Fibroblast of the aortic adventitia (primary cell): ENCODE measurements around the gene CCDC170. TPM values are rescaled to one million over a fixed set of nuclear protein-coding genes. Genes with fewer than 3 reads are reported as not detected.

ENCODE experiments used
- DNase-seq: peaks from one replicate; pipeline ENCODE4 v3.0.0-alpha.2; 2010; ENCODE audit warnings: low read depth
- H3K4me3 ChIP-seq: 2 replicates; pipeline ENCODE4 v1.5.1; 2011; ENCODE audit warnings: low read depth, mild to moderate bottlenecking, control low read depth, low read length, moderate library complexity
- total RNA-seq: library from RNA; depleted of rRNA; stranded (reverse); fragments of >200 nt; gene quantifications from 2 replicates; pipeline ENCODE4 v1.2.3, GENCODE V29; 2012; ENCODE audit warnings: low replicate concordance
- TF ChIP-seq, protein P1 (sequence below): IDR thresholded peaks from 2 replicates; pipeline ENCODE4 v1.5.1; 2011; ENCODE audit warnings: mild to moderate bottlenecking, low read length, control low read depth, inconsistent platforms; ENCODE audit not compliant: insufficient read depth

Gene CCDC170
- total RNA-seq, 1 donor = 0.09 TPM

DNA sequence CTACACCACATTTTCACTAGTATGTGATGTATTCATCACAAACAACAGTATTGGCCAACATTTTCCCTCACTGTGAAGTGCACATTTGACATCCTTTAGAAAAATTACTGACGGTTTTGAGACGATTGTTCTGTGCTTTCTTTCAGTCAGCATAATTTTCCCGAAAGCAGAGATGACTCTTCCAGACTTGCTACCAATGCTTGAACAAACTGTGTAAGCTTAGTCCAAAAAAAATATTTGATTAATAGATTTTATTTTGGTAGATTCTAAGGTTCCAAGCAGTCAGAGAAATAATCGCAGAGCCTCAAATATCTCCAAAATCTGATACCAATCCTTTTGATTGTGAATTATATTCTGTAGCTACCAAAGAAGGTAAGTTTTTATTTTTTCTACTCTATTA, 162.6 kb downstream of the CCDC170 start:
- H3K4me3 ChIP-seq = no peak overlapping the region
- no peak for DNase-seq
- TF ChIP-seq, protein P1, sequence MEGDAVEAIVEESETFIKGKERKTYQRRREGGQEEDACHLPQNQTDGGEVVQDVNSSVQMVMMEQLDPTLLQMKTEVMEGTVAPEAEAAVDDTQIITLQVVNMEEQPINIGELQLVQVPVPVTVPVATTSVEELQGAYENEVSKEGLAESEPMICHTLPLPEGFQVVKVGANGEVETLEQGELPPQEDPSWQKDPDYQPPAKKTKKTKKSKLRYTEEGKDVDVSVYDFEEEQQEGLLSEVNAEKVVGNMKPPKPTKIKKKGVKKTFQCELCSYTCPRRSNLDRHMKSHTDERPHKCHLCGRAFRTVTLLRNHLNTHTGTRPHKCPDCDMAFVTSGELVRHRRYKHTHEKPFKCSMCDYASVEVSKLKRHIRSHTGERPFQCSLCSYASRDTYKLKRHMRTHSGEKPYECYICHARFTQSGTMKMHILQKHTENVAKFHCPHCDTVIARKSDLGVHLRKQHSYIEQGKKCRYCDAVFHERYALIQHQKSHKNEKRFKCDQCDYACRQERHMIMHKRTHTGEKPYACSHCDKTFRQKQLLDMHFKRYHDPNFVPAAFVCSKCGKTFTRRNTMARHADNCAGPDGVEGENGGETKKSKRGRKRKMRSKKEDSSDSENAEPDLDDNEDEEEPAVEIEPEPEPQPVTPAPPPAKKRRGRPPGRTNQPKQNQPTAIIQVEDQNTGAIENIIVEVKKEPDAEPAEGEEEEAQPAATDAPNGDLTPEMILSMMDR = no peak

DNA sequence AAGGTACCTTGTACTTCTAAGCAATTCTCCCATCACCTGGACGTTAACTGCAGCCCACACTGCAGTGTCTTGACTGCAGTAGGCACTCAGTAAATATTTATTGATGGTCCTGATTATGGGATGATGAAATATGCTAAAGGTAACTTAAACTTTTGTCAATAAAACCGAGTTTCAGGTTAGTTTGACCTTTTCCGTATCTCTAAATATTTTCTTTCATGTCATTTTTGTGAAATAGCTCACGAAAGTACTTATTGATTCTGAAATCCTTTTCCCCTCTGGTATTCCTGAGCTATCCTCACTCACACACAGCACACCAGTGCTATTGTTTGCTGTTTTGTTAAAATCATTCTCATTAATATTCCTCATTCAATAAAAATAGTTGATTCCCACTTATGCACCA, 164.3 kb downstream of the CCDC170 start:
- no peak overlapping the region for H3K4me3 ChIP-seq
- DNase-seq = no peak
- TF ChIP-seq, protein P1 = no peak

DNA sequence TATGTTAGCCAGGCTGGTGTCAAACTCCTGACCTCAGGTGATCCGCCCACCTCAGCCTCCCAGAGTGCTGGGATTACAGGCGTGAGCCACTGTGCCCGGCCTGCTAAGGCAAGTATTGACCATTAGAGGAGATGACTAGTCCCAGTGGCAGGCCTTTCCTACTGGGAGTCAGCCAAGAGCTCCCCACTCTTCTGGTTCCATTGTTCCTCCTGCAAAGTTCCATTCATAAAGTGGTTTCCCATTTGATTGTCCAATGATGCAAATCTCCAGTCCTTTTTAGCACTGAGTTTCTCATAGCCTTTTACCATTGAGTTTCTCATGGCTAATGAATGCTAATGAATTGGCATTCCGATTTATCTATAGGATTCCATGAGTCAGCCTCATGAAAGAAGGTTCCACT, 165.4 kb downstream of the CCDC170 start:
- no peak for DNase-seq
- no peak overlapping the region for H3K4me3 ChIP-seq
- TF ChIP-seq, protein P1 = no peak

DNA sequence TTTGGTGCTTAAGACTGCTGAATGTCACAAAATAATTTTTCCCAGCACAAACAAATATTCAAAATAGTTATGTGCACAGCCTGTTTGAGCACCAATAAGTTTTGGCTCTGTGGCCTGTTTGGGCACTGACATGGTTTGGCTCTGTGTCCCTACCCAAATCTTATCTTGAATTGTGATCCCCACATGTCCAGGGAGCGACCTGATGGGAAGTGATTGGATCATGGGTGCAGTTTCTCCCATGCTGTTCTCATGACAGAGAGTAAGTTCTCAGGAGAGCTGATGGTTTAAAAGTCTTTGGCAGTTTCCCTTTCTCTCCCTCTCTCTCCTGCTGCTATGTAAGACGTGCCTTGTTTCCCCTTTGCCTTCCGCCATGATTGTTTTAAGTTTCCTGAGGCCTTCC, 167.7 kb downstream of the CCDC170 start:
- H3K4me3 ChIP-seq = no peak overlapping the region
- TF ChIP-seq, protein P1 = no peak
- DNase-seq = no peak

DNA sequence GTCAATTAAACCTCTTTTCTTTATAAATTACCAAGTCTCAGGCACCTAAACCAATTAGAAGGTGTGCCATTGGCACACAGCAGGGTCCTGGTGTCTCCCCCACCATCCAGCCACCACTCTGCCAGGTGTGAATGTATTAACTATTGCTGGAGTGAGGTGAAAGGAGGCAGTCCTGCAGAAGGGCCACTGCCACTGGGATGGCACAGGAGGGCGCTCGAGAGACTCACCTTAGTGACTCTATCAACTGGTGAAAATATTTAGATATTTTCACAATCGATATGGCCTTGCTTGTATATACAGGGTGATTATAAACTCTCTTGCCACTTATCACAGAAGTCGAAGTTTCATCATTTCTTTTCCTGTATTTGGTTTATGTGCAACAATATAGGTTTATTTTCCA, 168.1 kb downstream of the CCDC170 start:
- TF ChIP-seq, protein P1 = no peak
- no peak overlapping the region for H3K4me3 ChIP-seq
- no peak for DNase-seq

DNA sequence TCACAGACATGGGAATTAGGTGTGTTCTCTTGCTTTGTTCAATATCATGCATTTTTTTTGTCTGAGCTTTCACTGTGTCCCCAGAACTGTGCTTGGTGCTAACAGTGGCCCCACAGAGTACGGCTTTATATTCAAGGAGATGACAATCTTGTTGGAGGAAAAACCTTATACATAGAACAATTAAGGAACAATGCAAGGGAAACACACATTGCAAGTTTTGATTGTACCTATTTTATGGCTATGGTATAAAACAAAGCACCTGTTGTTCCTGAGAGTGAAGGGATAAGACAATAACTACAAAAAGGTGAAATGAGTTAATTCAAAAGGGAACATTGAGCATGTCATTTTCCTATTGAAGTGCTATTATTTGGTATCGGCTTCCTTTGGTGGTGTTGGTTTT, 169.7 kb downstream of the CCDC170 start:
- no peak for DNase-seq

DNA sequence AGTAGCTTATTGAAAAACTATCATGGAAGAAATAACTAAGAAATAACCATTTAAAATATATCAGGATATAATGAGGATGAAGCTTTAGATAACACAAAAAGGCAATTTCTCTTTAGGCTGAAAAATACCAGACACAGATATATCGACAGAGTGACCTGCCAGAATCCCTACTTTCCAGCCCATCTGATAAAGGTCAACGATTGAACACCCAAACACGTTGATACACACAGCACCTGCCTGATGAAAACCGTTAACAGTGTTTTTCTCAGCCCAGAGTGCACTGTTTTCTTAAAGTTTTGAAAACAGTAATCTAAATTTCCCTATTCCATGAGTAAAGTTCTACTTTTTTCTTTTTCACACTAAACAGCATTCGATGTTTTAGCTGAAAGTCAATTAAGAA, 170.6 kb downstream of the CCDC170 start:
- no peak overlapping the region for H3K4me3 ChIP-seq
- no peak for DNase-seq
- TF ChIP-seq, protein P1 = no peak

More for the DNA sequence above, 169.7 kb downstream of the CCDC170 start:
- H3K4me3 ChIP-seq = no peak overlapping the region
- TF ChIP-seq, protein P1 = no peak
